ENCODE data around the gene TDRKH. TPM values are rescaled to one million over a fixed set of nuclear protein-coding genes. Genes with fewer than 3 reads are reported as not detected.

The TDRKH gene
- total RNA-seq, 1 donor from 2014 or later = 27.2 TPM

- no peak overlapping the region for H3K27ac Mint-ChIP-seq (ENCODE audit: unreplicated experiment)
- TF ChIP-seq CTCF (IDR thresholded peaks at IDR 0.05; ENCODE audit: unreplicated experiment) = no peak
- peaks cover 38% of the 10 kb centered on the region for H3K4me1 Mint-ChIP-seq (ENCODE audit: unreplicated experiment)
- H3K27me3 Mint-ChIP-seq (ENCODE audit: unreplicated experiment) = peaks cover 7% of the 10 kb centered on the region
- no peak overlapping the region for H3K4me3 Mint-ChIP-seq (ENCODE audit: unreplicated experiment)
- peaks cover 5% of the 10 kb centered on the region for H3K36me3 Mint-ChIP-seq (ENCODE audit: low read depth, unreplicated experiment)
- no peak for DNase-seq (ENCODE audit: low spot score)
- no peaks in the 10 kb centered on the region for H3K9me3 Mint-ChIP-seq (ENCODE audit: unreplicated experiment)
Measured at GRCh38 chr1:151803164-151803563, 12.9 kb upstream of the TDRKH start.

GRCh38 chr1:151802372-151802771 lies 12.1 kb upstream of the TDRKH start:
- H3K9me3 Mint-ChIP-seq (ENCODE audit: unreplicated experiment) = no peaks in the 10 kb centered on the region
- no peak overlapping the region for H3K4me3 Mint-ChIP-seq (ENCODE audit: unreplicated experiment)
- peaks cover 31% of the 10 kb centered on the region for H3K4me1 Mint-ChIP-seq (ENCODE audit: unreplicated experiment)
- TF ChIP-seq CTCF (IDR thresholded peaks at IDR 0.05; ENCODE audit: unreplicated experiment) = no peak
- DNase-seq (ENCODE audit: low spot score) = no peak
- peaks cover 7% of the 10 kb centered on the region for H3K27me3 Mint-ChIP-seq (ENCODE audit: unreplicated experiment)
- no peak overlapping the region for H3K27ac Mint-ChIP-seq (ENCODE audit: unreplicated experiment)
- H3K36me3 Mint-ChIP-seq (ENCODE audit: low read depth, unreplicated experiment) = no peaks in the 10 kb centered on the region

DNA sequence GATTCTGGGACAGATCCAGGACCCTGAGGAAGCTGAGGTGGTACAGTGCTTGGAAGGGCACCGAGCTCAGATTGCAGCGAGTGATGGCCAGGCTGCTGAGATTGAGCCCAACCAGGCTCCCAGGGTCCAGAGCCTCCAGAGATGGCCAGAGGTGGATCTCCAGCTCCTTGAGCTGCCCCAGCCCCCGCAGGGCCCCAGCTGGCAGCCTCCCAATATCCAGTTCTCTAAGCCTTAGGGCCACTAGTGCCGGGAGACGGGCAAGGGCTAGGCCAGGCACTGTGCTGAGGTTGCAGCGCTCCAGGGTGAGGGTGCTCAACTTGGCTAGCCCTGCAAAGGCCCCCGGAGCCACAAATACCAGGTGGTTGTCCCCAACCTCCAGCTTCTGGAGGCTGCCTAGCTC lies 11.5 kb upstream of the TDRKH start:
- Mint-ChIP-seq H3K9me3 (ENCODE audit: unreplicated experiment) (no peaks in the 10 kb centered on the region), H3K4me3 (ENCODE audit: unreplicated experiment) (no peak overlapping the region), H3K4me1 (ENCODE audit: unreplicated experiment) (peaks cover 31% of the 10 kb centered on the region), H3K27me3 (ENCODE audit: unreplicated experiment) (peaks cover 7% of the 10 kb centered on the region), H3K27ac (ENCODE audit: unreplicated experiment) (no peak overlapping the region), H3K36me3 (ENCODE audit: low read depth, unreplicated experiment) (no peaks in the 10 kb centered on the region)
- no peak for TF ChIP-seq CTCF (IDR thresholded peaks at IDR 0.05; ENCODE audit: unreplicated experiment)
- no peak for DNase-seq (ENCODE audit: low spot score)

- H3K4me1 Mint-ChIP-seq (ENCODE audit: unreplicated experiment) = peaks cover 35% of the 10 kb centered on the region
- TF ChIP-seq CTCF (IDR thresholded peaks at IDR 0.05; ENCODE audit: unreplicated experiment) = no peak
- DNase-seq (ENCODE audit: low spot score) = no peak
- H3K27ac Mint-ChIP-seq (ENCODE audit: unreplicated experiment) = no peak overlapping the region
- no peak overlapping the region for H3K4me3 Mint-ChIP-seq (ENCODE audit: unreplicated experiment)
- H3K27me3 Mint-ChIP-seq (ENCODE audit: unreplicated experiment) = peaks cover 7% of the 10 kb centered on the region
- no peaks in the 10 kb centered on the region for H3K36me3 Mint-ChIP-seq (ENCODE audit: low read depth, unreplicated experiment)
- H3K9me3 Mint-ChIP-seq (ENCODE audit: unreplicated experiment) = no peaks in the 10 kb centered on the region
Measured at GRCh38 chr1:151801310-151801820, 11.1 kb upstream of the TDRKH start.

- H3K27ac Mint-ChIP-seq (ENCODE audit: unreplicated experiment) = no peak overlapping the region
- H3K4me1 Mint-ChIP-seq (ENCODE audit: unreplicated experiment) = peaks cover 35% of the 10 kb centered on the region
Measured at GRCh38 chr1:151800830-151801229, 10.5 kb upstream of the TDRKH start.

More at GRCh38 chr1:151800830-151801229, 10.5 kb upstream of the TDRKH start:
- Mint-ChIP-seq H3K9me3 (ENCODE audit: unreplicated experiment) (no peaks in the 10 kb centered on the region), H3K4me3 (ENCODE audit: unreplicated experiment) (no peak overlapping the region), H3K36me3 (ENCODE audit: low read depth, unreplicated experiment) (no peaks in the 10 kb centered on the region), H3K27me3 (ENCODE audit: unreplicated experiment) (peaks cover 10% of the 10 kb centered on the region)
- no peak for DNase-seq (ENCODE audit: low spot score)
- TF ChIP-seq CTCF (IDR thresholded peaks at IDR 0.05; ENCODE audit: unreplicated experiment) = no peak
